OCI-LY7 (cell line): ENCODE data around the gene CSF1R. TPM values are rescaled to one million over a fixed set of nuclear protein-coding genes. Genes with fewer than 3 reads are reported as not detected.

Experiments used
- BruUV-seq: library from RNA; stranded (reverse); fragments of 400-500 nt; replicated peaks from 2 replicates; lab custom pipeline; 2021; lab: Mats Ljungman, UMichigan
- CTCF ChIA-PET: fragments of 300-600 bp; sonication (Branson Sonifier 250); formaldehyde crosslinking; loops from one replicate; lab custom pipeline; 2022; ENCODE audit warnings: antibody characterized with exemption; ENCODE audit not compliant: unreplicated experiment; lab: Charles Lee
- POLR2A ChIA-PET: fragments of 300-600 bp; sonication (Branson Sonifier 250); formaldehyde crosslinking; loops from one replicate; lab custom pipeline; 2022; ENCODE audit warnings: antibody characterized with exemption; lab: Charles Lee
- DNase-seq: peaks from one replicate; pipeline ENCODE4 v3.0.0-alpha.2; 2015; ENCODE audit warnings: low spot score
- H2AFZ ChIP-seq: fragments of 200-600 bp; sonication (generic), shearing (Covaris generic); 2 replicates; pipeline ENCODE4 v1.6.1; 2014; ENCODE audit warnings: mild to moderate bottlenecking, antibody characterized with exemption, low read length, moderate library complexity
- H3K27ac ChIP-seq: fragments of 200-600 bp; sonication (generic); 2 replicates; pipeline ENCODE4 v1.5.1; 2014; ENCODE audit warnings: mixed run types, low read depth, mild to moderate bottlenecking, moderate library complexity, low read length, inconsistent platforms; ENCODE audit not compliant: poor library complexity, severe bottlenecking
- H3K36me3 ChIP-seq: fragments of 200-600 bp; sonication (generic); 2 replicates; pipeline ENCODE4 v1.6.1; 2014; ENCODE audit warnings: mild to moderate bottlenecking, antibody characterized with exemption, low read length, moderate library complexity, mixed read lengths; ENCODE audit not compliant: insufficient read depth
- H3K4me1 ChIP-seq: fragments of 200-600 bp; sonication (generic); 2 replicates; pipeline ENCODE4 v1.5.1; 2014; ENCODE audit warnings: mild to moderate bottlenecking, low read length; ENCODE audit not compliant: insufficient read depth, poor library complexity, severe bottlenecking
- H3K4me2 ChIP-seq: fragments of 200-600 bp; sonication (generic); 2 replicates; pipeline ENCODE4 v1.6.1; 2014; ENCODE audit warnings: mild to moderate bottlenecking, low read length
- H3K4me3 ChIP-seq: fragments of 200-600 bp; sonication (generic); 2 replicates; pipeline ENCODE4 v1.5.1; 2014; ENCODE audit warnings: mild to moderate bottlenecking, low read depth, low read length; ENCODE audit not compliant: poor library complexity, severe bottlenecking
- H3K79me2 ChIP-seq: fragments of 200-600 bp; sonication (generic); 2 replicates; pipeline ENCODE4 v1.6.1; 2016; ENCODE audit warnings: low read depth, mild to moderate bottlenecking, low read length, moderate library complexity, mixed read lengths; ENCODE audit not compliant: insufficient read depth
- H3K9me2 ChIP-seq: fragments of 200-600 bp; sonication (generic); 2 replicates; pipeline ENCODE4 v1.6.1; 2016; ENCODE audit warnings: mild to moderate bottlenecking, low read length, mixed read lengths; ENCODE audit not compliant: insufficient read depth
- H3K9me3 ChIP-seq: fragments of 200-600 bp; sonication (generic); 2 replicates; pipeline ENCODE4 v1.6.1; 2014; ENCODE audit warnings: mild to moderate bottlenecking, mixed run types, low read length, mixed read lengths
- H4K20me1 ChIP-seq: fragments of 200-600 bp; sonication (generic); 2 replicates; pipeline ENCODE4 v1.6.1; 2014; ENCODE audit warnings: mild to moderate bottlenecking, antibody characterized with exemption, low read length, moderate library complexity, mixed read lengths; ENCODE audit not compliant: insufficient read depth
- CTCF ChIP-seq: fragments of 200-600 bp; sonication (generic); conservative IDR thresholded peaks from 2 replicates; pipeline ENCODE4 v1.5.1; 2014; ENCODE audit warnings: mild to moderate bottlenecking, antibody characterized with exemption, low read length, moderate library complexity, mixed read lengths
- EZH2phosphoT487 ChIP-seq: fragments of 200-600 bp; sonication (generic); IDR thresholded peaks from 2 replicates; pipeline ENCODE4 v1.6.1; 2018; ENCODE audit warnings: low read depth, borderline replicate concordance, mild to moderate bottlenecking, mixed run types, antibody characterized with exemption, low read length, moderate library complexity, mixed read lengths
- intact Hi-C: fragments of 100-400 bp; cut with micrococcal nuclease; formaldehyde crosslinking; loops from one replicate; pipeline ENCODE4 v1.10.0; 2022; ENCODE audit not compliant: unreplicated experiment
- total RNA-seq, 2 experiments: library from RNA; depleted of rRNA in 1 of 2; stranded (reverse); fragments of >200 nt in 1 of 2; shearing (Covaris generic) in 1 of 2; gene quantifications; 2 replicates each; pipeline ENCODE4 v1.2.3, GENCODE V29; 2014 to 2022

Gene CSF1R
- total RNA-seq, 2 experiments from 2014 or later = not detected

GRCh38 chr5:150114773-150115408 is 28.5 kb upstream of the CSF1R start:
- Histone ChIP-seq H3K9me3 (no peaks in the 10 kb centered on the region), H3K36me3 (no peaks in the 10 kb centered on the region), H3K9me2 (no peaks in the 10 kb centered on the region), H3K4me2 (no peak overlapping the region), H3K79me2 (no peaks in the 10 kb centered on the region), H2AFZ (no peak overlapping the region), H3K27ac (no peak overlapping the region), H4K20me1 (no peaks in the 10 kb centered on the region), H3K4me3 (no peak overlapping the region), H3K4me1 (no peaks in the 10 kb centered on the region)
- no peak for DNase-seq
- POLR2A ChIA-PET = no interaction called here
- no peak for TF ChIP-seq CTCF
- no peak for TF ChIP-seq EZH2phosphoT487
- no TSS peak for BruUV-seq
- intact Hi-C loops = no loop called here
- CTCF ChIA-PET = no interaction called here

DNA sequence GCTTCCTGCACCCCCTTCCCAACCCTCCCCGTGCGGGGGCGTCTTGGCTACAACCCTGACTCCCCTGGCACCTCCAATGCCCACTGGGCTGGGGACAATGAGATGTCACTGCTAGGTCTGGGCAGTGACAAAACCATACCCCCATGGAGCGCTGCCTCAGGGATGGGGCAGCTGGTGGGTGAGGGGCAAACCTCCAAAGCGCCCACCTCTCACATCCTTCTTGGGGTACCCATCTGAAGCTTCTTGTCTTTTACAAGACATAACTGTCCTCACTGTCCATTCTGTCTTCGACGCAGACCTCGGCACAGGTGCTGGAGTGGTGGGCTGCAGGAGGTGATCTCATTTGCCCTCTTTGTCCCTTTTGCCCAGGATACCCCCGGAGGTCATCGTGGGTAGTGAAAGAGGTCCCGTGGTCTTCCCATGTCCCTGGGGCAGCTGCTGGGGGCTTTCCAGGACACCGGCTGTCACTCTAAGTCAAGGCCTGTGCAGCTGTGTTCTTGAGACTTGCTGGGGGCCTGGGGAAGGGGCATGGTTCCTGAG is 27.8 kb upstream of the CSF1R start:
- Histone ChIP-seq H3K4me3 (no peak overlapping the region), H3K4me2 (no peak overlapping the region), H4K20me1 (no peaks in the 10 kb centered on the region), H2AFZ (no peak overlapping the region), H3K27ac (no peak overlapping the region), H3K4me1 (no peaks in the 10 kb centered on the region), H3K9me2 (no peaks in the 10 kb centered on the region), H3K79me2 (no peaks in the 10 kb centered on the region), H3K36me3 (no peaks in the 10 kb centered on the region), H3K9me3 (no peaks in the 10 kb centered on the region)
- no TSS peak for BruUV-seq
- ChIA-PET CTCF (no interaction called here), POLR2A (no interaction called here)
- TF ChIP-seq CTCF (no peak), EZH2phosphoT487 (no peak)
- intact Hi-C loops = no loop called here
- no peak for DNase-seq

- CTCF ChIA-PET = no interaction called here
- H3K4me3 ChIP-seq = no peak overlapping the region
- no peaks in the 10 kb centered on the region for H3K36me3 ChIP-seq
- DNase-seq = no peak
- H3K27ac ChIP-seq = no peak overlapping the region
- no TSS peak for BruUV-seq
- POLR2A ChIA-PET = no interaction called here
- H3K9me2 ChIP-seq = no peaks in the 10 kb centered on the region
- no peaks in the 10 kb centered on the region for H3K4me1 ChIP-seq
- no peak for TF ChIP-seq CTCF
- H3K4me2 ChIP-seq = no peak overlapping the region
- no peak overlapping the region for H2AFZ ChIP-seq
- no peaks in the 10 kb centered on the region for H3K79me2 ChIP-seq
- intact Hi-C loops = no loop called here
- no peaks in the 10 kb centered on the region for H4K20me1 ChIP-seq
- H3K9me3 ChIP-seq = no peaks in the 10 kb centered on the region
These were observed 26.8 kb upstream of the CSF1R start for GRCh38 chr5:150113047-150113744.
